H1 (cell line): ENCODE data around the gene CIBAR2. TPM values are rescaled to one million over a fixed set of nuclear protein-coding genes. Genes with fewer than 3 reads are reported as not detected.

ENCODE experiments used
- CTCF ChIA-PET: fragments of 300-600 bp; sonication (Branson Sonifier 250); formaldehyde crosslinking; loops from one replicate; lab custom pipeline; 2021; ENCODE audit not compliant: partially characterized antibody; lab: Charles Lee
- POLR2A ChIA-PET: fragments of 300-600 bp; sonication (Branson Sonifier 250); formaldehyde crosslinking; loops from one replicate; lab custom pipeline; 2021; ENCODE audit warnings: inconsistent platforms; ENCODE audit not compliant: partially characterized antibody; lab: Charles Lee
- DNase-seq, 2 experiments: peaks; one replicate each; pipeline versions ENCODE4 v3.0.0 to v3.0.0-alpha.2; 2010 to 2022; ENCODE audit warnings: low spot score in 2 of 2, low read depth in 1 of 2, mixed read lengths in 1 of 2
- FAIRE-seq: peaks from 2 replicates; lab custom pipeline; 2011; peaks lifted over from hg19 to GRCh38; lab: Jason Lieb, UNC
- H2AFZ ChIP-seq: 2 replicates; pipeline ENCODE4 v1.8.1; 2012; ENCODE audit warnings: low read length, inconsistent platforms
- H2AK5ac ChIP-seq: 2 replicates; pipeline ENCODE4 v1.6.1; 2013; ENCODE audit warnings: low read depth, low read length
- H2BK120ac ChIP-seq: replicated peaks from 2 replicates; pipeline ENCODE3; 2013; ENCODE audit warnings: low read depth, low read length, inconsistent platforms
- H2BK12ac ChIP-seq: 2 replicates; pipeline ENCODE4 v1.6.1; 2013; ENCODE audit warnings: low read depth, low read length
- H2BK15ac ChIP-seq: 2 replicates; pipeline ENCODE4 v1.6.1; 2013; ENCODE audit warnings: low read length
- H2BK20ac ChIP-seq: 2 replicates; pipeline ENCODE4 v1.6.1; 2013; ENCODE audit warnings: low read length
- H2BK5ac ChIP-seq: 2 replicates; pipeline ENCODE4 v1.6.1; 2013; ENCODE audit warnings: low read depth, low read length
- H3K14ac ChIP-seq: 2 replicates; pipeline ENCODE4 v1.6.1; 2013; ENCODE audit warnings: inconsistent platforms; ENCODE audit not compliant: insufficient read length
- H3K18ac ChIP-seq: 2 replicates; pipeline ENCODE4 v1.6.1; 2013; ENCODE audit warnings: low read length; ENCODE audit errors: extremely low read depth
- H3K23ac ChIP-seq: 2 replicates; pipeline ENCODE4 v1.6.1; 2013; ENCODE audit warnings: inconsistent platforms; ENCODE audit not compliant: insufficient read length
- H3K23me2 ChIP-seq: 2 replicates; pipeline ENCODE4 v1.6.1; 2013; ENCODE audit warnings: low read depth, low read length
- H3K27ac ChIP-seq: 2 replicates; pipeline ENCODE4 v1.6.1; 2011; ENCODE audit warnings: low read depth, low read length, inconsistent platforms
- H3K27me3 ChIP-seq, 4 experiments: replicated peaks in 1 of 4; 1 replicate in 1 of 4; 2 replicates in 3 of 4; pipeline versions ENCODE4 v1.6.1 to v1.8.1; 2011 to 2013; ENCODE audit warnings: low read length in 3 of 4, mild to moderate bottlenecking in 3 of 4, inconsistent platforms in 2 of 4, mixed read lengths in 2 of 4, moderate library complexity in 1 of 4; ENCODE audit not compliant: control insufficient read depth in 3 of 4, insufficient read depth in 3 of 4; ENCODE audit errors: extremely low read depth in 1 of 4
- H3K36me3 ChIP-seq, 4 experiments: 2 replicates each; pipeline versions ENCODE4 v1.6.1 to v1.8.1; 2011 to 2013; ENCODE audit warnings: mild to moderate bottlenecking in 4 of 4, low read length in 3 of 4, moderate library complexity in 2 of 4, control low read depth in 1 of 4, inconsistent platforms in 1 of 4; ENCODE audit not compliant: insufficient read depth in 4 of 4, control insufficient read depth in 2 of 4
- H3K4ac ChIP-seq: replicated peaks from 2 replicates; pipeline ENCODE3; 2013; ENCODE audit warnings: low read length, low read depth, mixed read lengths, inconsistent platforms; ENCODE audit not compliant: insufficient read length
- H3K4me1 ChIP-seq, 4 experiments: replicated peaks in 1 of 4; 1 replicate in 1 of 4; 2 replicates in 3 of 4; pipeline versions ENCODE4 v1.6.1 to v1.8.1; 2011 to 2013; ENCODE audit warnings: low read length in 3 of 4, inconsistent platforms in 2 of 4, mixed read lengths in 1 of 4; ENCODE audit not compliant: insufficient read depth in 4 of 4, control insufficient read depth in 3 of 4
- H3K4me2 ChIP-seq, 2 experiments: 2 replicates each; pipeline versions ENCODE4 v1.6.1 to v1.8.1; 2011 to 2013; ENCODE audit warnings: low read depth in 2 of 2, low read length in 2 of 2, control low read depth in 1 of 2, inconsistent platforms in 1 of 2, mild to moderate bottlenecking in 1 of 2; ENCODE audit not compliant: insufficient read depth in 1 of 2
- H3K4me3 ChIP-seq, 4 experiments: fragments of 200-600, 300-600 bp in 1 of 4; sonication (generic), shearing (Covaris generic), sonication (Bioruptor Twin) in 1 of 4; 2 replicates each; pipeline versions ENCODE4 v1.5.1 to v1.8.1; 2011 to 2016; ENCODE audit warnings: low read length in 4 of 4, low read depth in 3 of 4, control low read depth in 2 of 4, inconsistent platforms in 2 of 4, mild to moderate bottlenecking in 2 of 4, mixed read lengths in 1 of 4, moderate library complexity in 1 of 4; ENCODE audit not compliant: insufficient read depth in 2 of 4; ENCODE audit errors: extremely low read depth in 1 of 4
- H3K56ac ChIP-seq: replicated peaks from 2 replicates; pipeline ENCODE3; 2013; ENCODE audit warnings: low read depth, mild to moderate bottlenecking, mixed read lengths, low read length, inconsistent platforms; ENCODE audit not compliant: insufficient read length
- H3K79me1 ChIP-seq: 2 replicates; pipeline ENCODE4 v1.6.1; 2013; ENCODE audit warnings: low read depth, low read length, control low read depth
- H3K79me2 ChIP-seq, 2 experiments: 2 replicates each; pipeline versions ENCODE4 v1.6.1 to v1.8.1; 2012 to 2013; ENCODE audit warnings: low read length in 2 of 2, mild to moderate bottlenecking in 2 of 2, inconsistent platforms in 1 of 2; ENCODE audit not compliant: insufficient read depth in 2 of 2, control insufficient read depth in 1 of 2
- H3K9ac ChIP-seq, 4 experiments: replicated peaks in 1 of 4; 1 replicate in 1 of 4; 2 replicates in 3 of 4; pipeline versions ENCODE4 v1.6.1 to v1.8.1; 2011 to 2013; ENCODE audit warnings: low read depth in 3 of 4, low read length in 3 of 4, control low read depth in 2 of 4, mild to moderate bottlenecking in 2 of 4, moderate library complexity in 2 of 4, inconsistent platforms in 1 of 4; ENCODE audit errors: extremely low read depth in 1 of 4
- H3K9me3 ChIP-seq, 2 experiments: 2 replicates each; pipeline versions ENCODE4 v1.6.1 to v1.8.1; 2012 to 2013; ENCODE audit warnings: mild to moderate bottlenecking in 2 of 2, moderate library complexity in 2 of 2, control low read depth in 1 of 2, inconsistent platforms in 1 of 2, low read depth in 1 of 2, low read length in 1 of 2, mixed read lengths in 1 of 2; ENCODE audit not compliant: insufficient read depth in 2 of 2
- H4K20me1 ChIP-seq, 2 experiments: replicated peaks in 1 of 2; 2 replicates each; pipeline versions ENCODE3 to v1.8.1; 2011 to 2013; ENCODE audit warnings: inconsistent platforms in 2 of 2, low read length in 2 of 2, mild to moderate bottlenecking in 1 of 2; ENCODE audit not compliant: insufficient read depth in 2 of 2, control insufficient read depth in 1 of 2
- H4K5ac ChIP-seq: 2 replicates; pipeline ENCODE4 v1.6.1; 2013; ENCODE audit warnings: low read length, low read depth, mixed read lengths, inconsistent platforms; ENCODE audit not compliant: insufficient read length
- H4K8ac ChIP-seq: 2 replicates; pipeline ENCODE4 v1.8.0; 2013; ENCODE audit warnings: mild to moderate bottlenecking, moderate library complexity, low read length, inconsistent platforms; ENCODE audit not compliant: insufficient read depth; ENCODE audit errors: extremely low read depth
- H4K91ac ChIP-seq: replicated peaks from 2 replicates; pipeline ENCODE3; 2013; ENCODE audit warnings: low read length, mixed read lengths, inconsistent platforms; ENCODE audit not compliant: insufficient read length
- CTCF ChIP-seq, 3 experiments: IDR thresholded peaks; 1 replicate in 2 of 3; 2 replicates in 1 of 3; pipeline versions ENCODE4 v1.5.1 to v1.6.1; 2011; ENCODE audit warnings: low read length in 3 of 3, mild to moderate bottlenecking in 3 of 3, inconsistent platforms in 2 of 3, low read depth in 1 of 3, moderate library complexity in 1 of 3; ENCODE audit not compliant: insufficient read depth in 1 of 3; ENCODE audit errors: control extremely low read depth in 1 of 3
- GTF2F1 ChIP-seq: IDR thresholded peaks from 2 replicates; pipeline ENCODE4 v1.6.1; 2012; ENCODE audit warnings: low read depth, low read length, improper control_type of control experiment, borderline replicate concordance
- KDM1A ChIP-seq: fragments of 200-600, 300-600 bp; sonication (generic); IDR thresholded peaks from 2 replicates; pipeline ENCODE4 v1.7.1; 2016; ENCODE audit warnings: mild to moderate bottlenecking, low read length, borderline replicate concordance
- SRF ChIP-seq: IDR thresholded peaks from 2 replicates; pipeline ENCODE4 v1.6.1; 2011; ENCODE audit warnings: mild to moderate bottlenecking, low read depth, low read length, moderate library complexity
- TEAD4 ChIP-seq: IDR thresholded peaks from 2 replicates; pipeline ENCODE4 v1.6.1; 2012; ENCODE audit warnings: low read depth, low read length, inconsistent platforms, mixed read lengths
- WGBS, 2 experiments: shearing (Covaris generic) in 1 of 2; methylation state at CpG; one replicate each; pipeline versions ENCODE4 v1.1.6 to v1.1.7; 2013 to 2015; ENCODE audit warnings: low lambda C conversion rate in 2 of 2, mixed read lengths in 2 of 2, inconsistent platforms in 1 of 2, low coverage in 1 of 2, missing lambda C conversion rate in 1 of 2; ENCODE audit not compliant: insufficient replicate concordance in 2 of 2, insufficient coverage in 1 of 2, insufficient read length in 1 of 2; ENCODE audit errors: extremely low coverage in 1 of 2, missing lambda C conversion rate in 1 of 2; 5-methylcytosine and 5-hydroxymethylcytosine counted together
- polyA plus RNA-seq, 7 experiments: library from polyadenylated mRNA; depleted of rRNA in 3 of 7; stranded (reverse) in 5 of 7; unstranded in 2 of 7; fragments of >200 nt in 5 of 7; fragments of 200-250 nt in 2 of 7; gene quantifications; 1 replicate in 5 of 7; 2 replicates in 1 of 7; 4 replicates in 1 of 7; pipeline versions ENCODE4 v1.2.1 to v1.2.3, GENCODE V29; 2011 to 2013; ENCODE audit warnings: missing spikeins in 2 of 7, mixed read lengths in 2 of 7
- total RNA-seq: library from RNA; stranded (reverse); fragmentation: NEBNext Ultra II Directional; extraction: Animal tissue kit (Norgen Biotek cat#: 25700); gene quantifications from 2 replicates; pipeline ENCODE4 v1.2.1, GENCODE V29; 2021

Gene CIBAR2
- total and polyA plus RNA-seq, 2 of the 8 experiments (the other 6 are each of a cell fraction or from before 2014, with no cell fraction given) = 0.18 TPM; not detected in 1

GRCh38 chr16:85157813-85158742 lies 45.8 kb upstream of the CIBAR2 start:
- H3K9me3 ChIP-seq = no peaks in the 10 kb centered on the region
- H2BK5ac ChIP-seq = peak overlapping the region; percentile 64
- no peaks in the 10 kb centered on the region for H4K20me1 ChIP-seq
- peaks cover 0 to 18% (median 13%) of the 10 kb centered on the region in 4 experiments; a peak in 6 of 7 replicates for H3K4me1 ChIP-seq
- no peak overlapping the region for H3K56ac ChIP-seq
- peak overlapping the region; percentile 82; the same call in 1 of the 2 replicates for H2BK20ac ChIP-seq
- peaks cover 7% of the 10 kb centered on the region; the same call in 1 of the 2 replicates for H3K23me2 ChIP-seq
- H4K91ac ChIP-seq = peak overlapping the region; percentile 58
- H3K23ac ChIP-seq = no peak overlapping the region
- CTCF ChIA-PET = interaction anchor here (0.5 to 2.9 kb wide), 7 partner anchors 8 to 95 kb away, joined by 3 to 12 read pairs (median 5); no protein-coding TSS in a partner anchor
- no peaks in the 10 kb centered on the region for H3K36me3 ChIP-seq
- peak overlapping the region; percentile 39; the same call in 1 of the 2 replicates for H2BK12ac ChIP-seq
- H3K9ac ChIP-seq = peak overlapping the region in 1 of 4 experiments; percentile 39; a peak in 1 of 7 replicates
- H3K14ac ChIP-seq = no peak overlapping the region
- 56% methylated on average over 18 of the region's 19 CpGs; no CpG with 5 or more reads in 1 of the 2 experiments for WGBS, 2 experiments
- peak overlapping the region; percentile 10 for H4K5ac ChIP-seq
- peak overlapping the region; percentile 36 to 74 for H3K4me2 ChIP-seq
- no peaks in the 10 kb centered on the region for H3K79me2 ChIP-seq
- H2AFZ ChIP-seq = peak overlapping the region; percentile 84
- H2AK5ac ChIP-seq = no peak overlapping the region
- no peak overlapping the region for H2BK120ac ChIP-seq
- peak overlapping the region; percentile 61; the same call in 1 of the 2 replicates for H2BK15ac ChIP-seq
- H3K4ac ChIP-seq = no peak overlapping the region
- DNase-seq (peak; percentile 69 to 70), FAIRE-seq (peak; percentile 95)
- H3K79me1 ChIP-seq = no peaks in the 10 kb centered on the region
- H3K18ac ChIP-seq = peak overlapping the region; percentile 83
- POLR2A ChIA-PET = interaction anchor here (1.7 to 2.8 kb wide), 3 partner anchors 11 to 34 kb away, joined by 4 to 18 read pairs (median 5); no protein-coding TSS in a partner anchor
- no peak overlapping the region for H3K27ac ChIP-seq
- H3K27me3 ChIP-seq = no peaks in the 10 kb centered on the region
- H4K8ac ChIP-seq = no peak overlapping the region; the same call in 1 of the 2 replicates
- H3K4me3 ChIP-seq = no peak overlapping the region; a peak in 2 of 8 replicates
- TF ChIP-seq KDM1A = peak; percentile 98
- no peak for TF ChIP-seq CTCF (IDR thresholded peaks at IDR 0.05; ENCODE audit: control extremely low read depth in 1 of 3, insufficient read depth in 1 of 3, low read depth in 1 of 3, low read length in 3 of 3)
- no peak for TF ChIP-seq GTF2F1
- TF ChIP-seq SRF = no peak
- TF ChIP-seq TEAD4 = peak; percentile 92
